HepG2 (cell line): ENCODE measurements around the gene TBX3. TPM values are rescaled to one million over a fixed set of nuclear protein-coding genes. Genes with fewer than 3 reads are reported as not detected.

Experiments
- ATAC-seq: fragments of 200-7000 bp; cut with Tn5 transposase; 3 replicates; pipeline ENCODE4 v1.9.1; 2020; ENCODE audit warnings: mild to moderate bottlenecking, moderate library complexity
- BruUV-seq: library from RNA; stranded (reverse); fragments of 400-500 nt; replicated peaks from 2 replicates; lab custom pipeline; 2021; lab: Mats Ljungman, UMichigan
- CTCF ChIA-PET: fragments of 300-600 bp; formaldehyde crosslinking; extraction: SDS; loops from one replicate; lab custom pipeline; 2021; ENCODE audit warnings: low total read pairs, inconsistent platforms, low intra/inter-chr PET ratio; lab: Yijun Ruan, JAX
- POLR2A ChIA-PET: fragments of 350-600 bp; sonication (Branson Sonifier 250); formaldehyde crosslinking; loops from one replicate; lab custom pipeline; 2020; ENCODE audit warnings: antibody characterized with exemption, inconsistent platforms; lab: Yijun Ruan, JAX
- DNase-seq: peaks from one replicate; pipeline ENCODE4 v3.0.0-alpha.2; 2015; ENCODE audit warnings: low spot score
- FAIRE-seq: peaks from 3 replicates; lab custom pipeline; 2011; peaks lifted over from hg19 to GRCh38; lab: Jason Lieb, UNC
- H2AFZ ChIP-seq: one replicate; pipeline ENCODE4 v1.6.1; 2011; ENCODE audit warnings: low read length, inconsistent platforms
- H3K27ac ChIP-seq: fragments of 300-600 bp; 3 replicates; pipeline ENCODE4 v1.8.0; 2011; ENCODE audit warnings: mixed run types, mild to moderate bottlenecking, mixed read lengths, low read length, inconsistent platforms; ENCODE audit not compliant: insufficient read depth; ENCODE audit errors: extremely low read length
- H3K27me3 ChIP-seq, 2 experiments: fragments of 200-600 bp in 1 of 2; 2 replicates in 1 of 2; 3 replicates in 1 of 2; pipeline versions ENCODE4 v1.6.0 to v1.8.0; 2011; ENCODE audit warnings: low read length in 2 of 2, mild to moderate bottlenecking in 2 of 2, moderate library complexity in 2 of 2, inconsistent platforms in 1 of 2; ENCODE audit not compliant: insufficient read depth in 2 of 2, control insufficient read depth in 1 of 2
- H3K36me3 ChIP-seq, 2 experiments: fragments of 200-600 bp in 1 of 2; replicated peaks in 1 of 2; 2 replicates in 1 of 2; 3 replicates in 1 of 2; pipeline versions ENCODE4 v1.5.1 to v1.8.0; 2011; ENCODE audit warnings: low read length in 2 of 2, inconsistent platforms in 1 of 2; ENCODE audit not compliant: insufficient read depth in 2 of 2, control insufficient read depth in 1 of 2
- H3K4me1 ChIP-seq: 2 replicates; pipeline ENCODE4 v1.5.1; 2012; ENCODE audit warnings: low read length, inconsistent platforms; ENCODE audit not compliant: insufficient read depth
- H3K4me2 ChIP-seq: 2 replicates; pipeline ENCODE4 v1.6.0; 2011; ENCODE audit warnings: low read depth, low read length, inconsistent platforms
- H3K4me3 ChIP-seq, 3 experiments: fragments of 200-600 bp in 1 of 3; sonication (generic), shearing (Covaris generic) in 1 of 3; replicated peaks in 1 of 3; 2 replicates each; pipeline ENCODE4 v1.5.1; 2011 to 2016; ENCODE audit warnings: low read length in 3 of 3, inconsistent platforms in 2 of 3, low read depth in 2 of 3, mild to moderate bottlenecking in 2 of 3, control low read depth in 1 of 3, mixed read lengths in 1 of 3; ENCODE audit not compliant: insufficient read depth in 1 of 3
- H3K79me2 ChIP-seq: one replicate; pipeline ENCODE4 v1.6.1; 2011; ENCODE audit warnings: low read length, inconsistent platforms; ENCODE audit not compliant: insufficient read depth
- H3K9ac ChIP-seq: 2 replicates; pipeline ENCODE4 v1.6.0; 2011; ENCODE audit warnings: mild to moderate bottlenecking, low read depth, low read length, inconsistent platforms; ENCODE audit not compliant: insufficient read depth
- H3K9me3 ChIP-seq: 2 replicates; pipeline ENCODE4 v1.5.1; 2012; ENCODE audit warnings: mild to moderate bottlenecking, low read length
- H4K20me1 ChIP-seq: 2 replicates; pipeline ENCODE4 v1.6.0; 2011; ENCODE audit warnings: inconsistent platforms, mild to moderate bottlenecking, low read length, moderate library complexity; ENCODE audit not compliant: insufficient read depth
- AHR ChIP-seq: IDR thresholded peaks from 2 replicates; pipeline ENCODE4 v1.6.1; 2018; ENCODE audit warnings: missing genetic modification reagents, missing compliant biosample characterization
- ARHGAP35 ChIP-seq: sonication (generic); formaldehyde crosslinking; IDR thresholded peaks from 2 replicates; pipeline ENCODE4 v1.9.0; 2022; ENCODE audit warnings: mild to moderate bottlenecking, inconsistent platforms, moderate library complexity, missing genetic modification reagents, borderline replicate concordance
- CBX5 ChIP-seq: sonication (generic); formaldehyde crosslinking; IDR thresholded peaks from 2 replicates; pipeline ENCODE4 v1.4.0; 2020; ENCODE audit warnings: missing genetic modification reagents, borderline replicate concordance
- CHD4 ChIP-seq: fragments of 200-600 bp; sonication (generic); IDR thresholded peaks from 2 replicates; pipeline ENCODE4 v1.7.0; 2017; ENCODE audit warnings: mild to moderate bottlenecking, low read length, borderline replicate concordance
- ELF1 ChIP-seq: sonication (generic); formaldehyde crosslinking; IDR thresholded peaks from 2 replicates; pipeline ENCODE4 v1.4.0; 2020; ENCODE audit warnings: missing genetic modification reagents
- FOSL2 ChIP-seq: sonication (generic); formaldehyde crosslinking; IDR thresholded peaks from 2 replicates; pipeline ENCODE4 v1.4.0; 2020; ENCODE audit warnings: missing genetic modification reagents
- FOXC1 ChIP-seq: sonication (generic); formaldehyde crosslinking; IDR thresholded peaks from 2 replicates; pipeline ENCODE4 v1.8.0; 2022; ENCODE audit warnings: mild to moderate bottlenecking, missing genetic modification reagents, borderline replicate concordance
- HDAC6 ChIP-seq: fragments of 200-600 bp; sonication (generic); IDR thresholded peaks from 2 replicates; pipeline ENCODE4 v1.7.0; 2017; ENCODE audit warnings: mild to moderate bottlenecking, antibody characterized with exemption, low read length, low read depth
- KAT7 ChIP-seq: IDR thresholded peaks from 2 replicates; pipeline ENCODE4 v1.6.1; 2018; ENCODE audit warnings: borderline replicate concordance, missing compliant biosample characterization
- MAFF ChIP-seq: IDR thresholded peaks from 2 replicates; pipeline ENCODE4 v1.6.1; 2011; ENCODE audit warnings: low read depth, low read length, improper control_type of control experiment
- PATZ1 ChIP-seq: sonication (generic); formaldehyde crosslinking; IDR thresholded peaks from 2 replicates; pipeline ENCODE4 v1.4.0; 2020; ENCODE audit warnings: missing genetic modification reagents
- ZFP36L2 ChIP-seq: sonication (generic); formaldehyde crosslinking; IDR thresholded peaks from 2 replicates; pipeline ENCODE4 v1.4.0; 2020; ENCODE audit warnings: missing genetic modification reagents
- ZNF253 ChIP-seq: sonication (generic); formaldehyde crosslinking; IDR thresholded peaks from 2 replicates; pipeline ENCODE4 v1.8.0; 2022; ENCODE audit warnings: mild to moderate bottlenecking, missing genetic modification reagents, borderline replicate concordance
- ZNF687 ChIP-seq: sonication (generic); formaldehyde crosslinking; IDR thresholded peaks from 2 replicates; pipeline ENCODE4 v1.5.1; 2020; ENCODE audit warnings: mild to moderate bottlenecking, missing genetic modification reagents, moderate library complexity
- ZSCAN5A ChIP-seq: sonication (generic); formaldehyde crosslinking; IDR thresholded peaks from 2 replicates; pipeline ENCODE4 v1.8.0; 2022; ENCODE audit warnings: mild to moderate bottlenecking, missing genetic modification reagents, borderline replicate concordance
- WGBS: methylation state at CpG from one replicate; pipeline ENCODE4 v1.1.6; 2017; ENCODE audit warnings: low lambda C conversion rate; 5-methylcytosine and 5-hydroxymethylcytosine counted together
- in situ Hi-C: cut with HindIII; loops from 2 replicates; pipeline ENCODE4 v1.10.0; 2017; ENCODE audit warnings: low pct_unique_long_range_greater_than_20kb; ENCODE audit not compliant: extremely low pct_ligation_motif_present
- intact Hi-C: fragments of 100-400 bp; cut with micrococcal nuclease; formaldehyde crosslinking; loops from one replicate; pipeline ENCODE4 v1.10.0; 2022; ENCODE audit not compliant: unreplicated experiment
- polyA plus RNA-seq, 8 experiments: library from polyadenylated mRNA; depleted of rRNA in 3 of 8; stranded (reverse) in 7 of 8; unstranded in 1 of 8; fragments of >200 nt; fragmentation: Illumina TruSeq in 4 of 8; extraction: Trizol in 4 of 8; gene quantifications; 2 replicates each; pipeline versions ENCODE4 v1.2.1 to v1.2.3, GENCODE V29; 2011 to 2016; ENCODE audit warnings: low read depth in 4 of 8, missing spikeins in 1 of 8, mixed read lengths in 1 of 8; ENCODE audit not compliant: insufficient read depth in 1 of 8
- total RNA-seq, 5 experiments: library from RNA; depleted of rRNA; stranded (reverse); fragments of >200 nt; fragmentation: Illumina TruSeq; extraction: Trizol; gene quantifications; 2 replicates each; pipeline ENCODE4 v1.2.3, GENCODE V29; 2016; ENCODE audit warnings: low read depth in 1 of 5

The TBX3 gene
- total and polyA plus RNA-seq, 2 of the 13 experiments (the other 11 are each of a cell fraction or from before 2014, with no cell fraction given) = 27.1 to 42.4 TPM

- intact Hi-C loops = loop anchor here (5.0 kb wide), 3 partner anchors 968 to 1253 kb away; no protein-coding TSS in a partner anchor
- POLR2A ChIA-PET = no interaction called here
- no peak for TF ChIP-seq MAFF
- no peak for TF ChIP-seq AHR (CRISPR knock-in tag)
- TF ChIP-seq FOXC1 (CRISPR knock-in tag) = no peak
- TF ChIP-seq KAT7 (CRISPR knock-in tag) = no peak
- TF ChIP-seq ZNF253 (CRISPR knock-in tag) = no peak
- TF ChIP-seq ELF1 (CRISPR knock-in tag) = no peak
- TF ChIP-seq ARHGAP35 (CRISPR knock-in tag) = no peak
- no peak for TF ChIP-seq ZSCAN5A (CRISPR knock-in tag)
- no peak for TF ChIP-seq HDAC6
- no peak for TF ChIP-seq ZFP36L2 (CRISPR knock-in tag)
- no peak for TF ChIP-seq PATZ1 (CRISPR knock-in tag)
- TF ChIP-seq FOSL2 = no peak
- no peak for TF ChIP-seq CHD4
- TF ChIP-seq ZNF687 (CRISPR knock-in tag) = no peak
- TF ChIP-seq CBX5 (CRISPR knock-in tag) = no peak
These were observed 19.2 kb downstream of the TBX3 start for GRCh38 chr12:114664651-114665320.

More at GRCh38 chr12:114664651-114665320, 19.2 kb downstream of the TBX3 start:
- DNase-seq (no peak), ATAC-seq (no peak), FAIRE-seq (no peak)
- no peak overlapping the region for H3K4me3 ChIP-seq
- in situ Hi-C loops = loop anchor here (5.0 to 25.0 kb wide), 7 partner anchors 37 to 1248 kb away; no protein-coding TSS in a partner anchor
- CTCF ChIA-PET = no interaction called here
- H4K20me1 ChIP-seq = no peaks in the 10 kb centered on the region
- no peaks in the 10 kb centered on the region for H3K9me3 ChIP-seq
- no TSS peak for BruUV-seq
- peaks cover 33% of the 10 kb centered on the region for H3K4me1 ChIP-seq
- H2AFZ ChIP-seq = no peak overlapping the region
- H3K27ac ChIP-seq = no peak overlapping the region
- no peak overlapping the region for H3K9ac ChIP-seq
- H3K79me2 ChIP-seq = no peaks in the 10 kb centered on the region
- no peaks in the 10 kb centered on the region for H3K36me3 ChIP-seq
- H3K4me2 ChIP-seq = no peak overlapping the region
- no peaks in the 10 kb centered on the region for H3K27me3 ChIP-seq
- WGBS = 98% methylated on average over 46 of the region's 47 CpGs
